HCT116 (cell line): Measurements from ENCODE around the gene GGNBP2.

Experiments
- CEBPB ChIP-seq: IDR thresholded peaks from 2 replicates; pipeline ENCODE4 v1.6.1; 2012; ENCODE audit warnings: low read depth
- EZH2 ChIP-seq: fragments of 200-600 bp; sonication (generic); IDR thresholded peaks from 2 replicates; pipeline ENCODE4 v1.6.1; 2017; ENCODE audit warnings: antibody characterized with exemption, mixed run types
- EZH2phosphoT487 ChIP-seq: fragments of 200-600 bp; IDR thresholded peaks from 2 replicates; pipeline ENCODE4 v1.6.1; 2018; ENCODE audit warnings: antibody characterized with exemption, borderline replicate concordance
- JUND ChIP-seq: IDR thresholded peaks from 2 replicates; pipeline ENCODE4 v1.6.1; 2012
- POLR2A ChIP-seq: IDR thresholded peaks from 2 replicates; pipeline ENCODE4 v1.7.0; 2011; ENCODE audit warnings: borderline replicate concordance; ENCODE audit not compliant: insufficient read depth, insufficient read length; ENCODE audit errors: extremely low read depth
- POLR2AphosphoS5 ChIP-seq: IDR thresholded peaks from 2 replicates; pipeline ENCODE4 v1.6.1; 2011; ENCODE audit warnings: mild to moderate bottlenecking, low read depth, low read length, moderate library complexity
- TF ChIP-seq, protein P1 (sequence below): IDR thresholded peaks from 2 replicates; pipeline ENCODE4 v1.6.1; 2012; ENCODE audit warnings: low read depth
- TF ChIP-seq, protein P2 (sequence below), 3 experiments: fragments of 200-600 bp in 1 of 3; sonication (generic) in 1 of 3; IDR thresholded peaks in 2 of 3; conservative IDR thresholded peaks in 1 of 3; 2 replicates each; pipeline ENCODE4 v1.5.1; 2012 to 2017; ENCODE audit warnings: low read depth in 2 of 3, low read length in 2 of 3, antibody characterized with exemption in 1 of 3, borderline replicate concordance in 1 of 3, control low read depth in 1 of 3, mild to moderate bottlenecking in 1 of 3, mixed read lengths in 1 of 3, mixed run types in 1 of 3, moderate library complexity in 1 of 3; ENCODE audit not compliant: insufficient read depth in 1 of 3

DNA sequence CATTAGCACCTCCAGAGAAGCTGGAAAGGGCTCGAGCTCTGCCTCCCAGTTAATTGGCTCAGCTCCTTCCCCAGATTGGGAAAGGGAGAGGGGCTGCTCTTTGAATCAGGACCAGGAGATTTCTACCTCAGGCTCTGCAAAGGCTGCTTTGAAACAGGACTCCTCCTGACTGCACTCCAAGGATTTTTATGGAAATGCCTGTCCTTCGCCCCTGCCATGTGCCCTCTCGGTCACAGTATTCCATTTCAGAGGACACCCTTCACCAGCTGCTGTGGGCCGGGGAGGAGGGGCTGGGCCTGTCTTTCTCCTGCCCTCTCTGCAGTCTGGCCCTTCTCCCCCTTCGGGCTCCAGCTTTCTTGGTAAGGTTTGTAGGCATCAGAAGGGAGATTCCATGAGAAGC is 70.2 kb downstream of the GGNBP2 start:
- TF ChIP-seq, protein P1, sequence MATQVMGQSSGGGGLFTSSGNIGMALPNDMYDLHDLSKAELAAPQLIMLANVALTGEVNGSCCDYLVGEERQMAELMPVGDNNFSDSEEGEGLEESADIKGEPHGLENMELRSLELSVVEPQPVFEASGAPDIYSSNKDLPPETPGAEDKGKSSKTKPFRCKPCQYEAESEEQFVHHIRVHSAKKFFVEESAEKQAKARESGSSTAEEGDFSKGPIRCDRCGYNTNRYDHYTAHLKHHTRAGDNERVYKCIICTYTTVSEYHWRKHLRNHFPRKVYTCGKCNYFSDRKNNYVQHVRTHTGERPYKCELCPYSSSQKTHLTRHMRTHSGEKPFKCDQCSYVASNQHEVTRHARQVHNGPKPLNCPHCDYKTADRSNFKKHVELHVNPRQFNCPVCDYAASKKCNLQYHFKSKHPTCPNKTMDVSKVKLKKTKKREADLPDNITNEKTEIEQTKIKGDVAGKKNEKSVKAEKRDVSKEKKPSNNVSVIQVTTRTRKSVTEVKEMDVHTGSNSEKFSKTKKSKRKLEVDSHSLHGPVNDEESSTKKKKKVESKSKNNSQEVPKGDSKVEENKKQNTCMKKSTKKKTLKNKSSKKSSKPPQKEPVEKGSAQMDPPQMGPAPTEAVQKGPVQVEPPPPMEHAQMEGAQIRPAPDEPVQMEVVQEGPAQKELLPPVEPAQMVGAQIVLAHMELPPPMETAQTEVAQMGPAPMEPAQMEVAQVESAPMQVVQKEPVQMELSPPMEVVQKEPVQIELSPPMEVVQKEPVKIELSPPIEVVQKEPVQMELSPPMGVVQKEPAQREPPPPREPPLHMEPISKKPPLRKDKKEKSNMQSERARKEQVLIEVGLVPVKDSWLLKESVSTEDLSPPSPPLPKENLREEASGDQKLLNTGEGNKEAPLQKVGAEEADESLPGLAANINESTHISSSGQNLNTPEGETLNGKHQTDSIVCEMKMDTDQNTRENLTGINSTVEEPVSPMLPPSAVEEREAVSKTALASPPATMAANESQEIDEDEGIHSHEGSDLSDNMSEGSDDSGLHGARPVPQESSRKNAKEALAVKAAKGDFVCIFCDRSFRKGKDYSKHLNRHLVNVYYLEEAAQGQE: no peak
- TF ChIP-seq POLR2AphosphoS5 (no peak), CEBPB (no peak), JUND (no peak), POLR2A (no peak), EZH2phosphoT487 (no peak), EZH2 (no peak)
- TF ChIP-seq, protein P2, sequence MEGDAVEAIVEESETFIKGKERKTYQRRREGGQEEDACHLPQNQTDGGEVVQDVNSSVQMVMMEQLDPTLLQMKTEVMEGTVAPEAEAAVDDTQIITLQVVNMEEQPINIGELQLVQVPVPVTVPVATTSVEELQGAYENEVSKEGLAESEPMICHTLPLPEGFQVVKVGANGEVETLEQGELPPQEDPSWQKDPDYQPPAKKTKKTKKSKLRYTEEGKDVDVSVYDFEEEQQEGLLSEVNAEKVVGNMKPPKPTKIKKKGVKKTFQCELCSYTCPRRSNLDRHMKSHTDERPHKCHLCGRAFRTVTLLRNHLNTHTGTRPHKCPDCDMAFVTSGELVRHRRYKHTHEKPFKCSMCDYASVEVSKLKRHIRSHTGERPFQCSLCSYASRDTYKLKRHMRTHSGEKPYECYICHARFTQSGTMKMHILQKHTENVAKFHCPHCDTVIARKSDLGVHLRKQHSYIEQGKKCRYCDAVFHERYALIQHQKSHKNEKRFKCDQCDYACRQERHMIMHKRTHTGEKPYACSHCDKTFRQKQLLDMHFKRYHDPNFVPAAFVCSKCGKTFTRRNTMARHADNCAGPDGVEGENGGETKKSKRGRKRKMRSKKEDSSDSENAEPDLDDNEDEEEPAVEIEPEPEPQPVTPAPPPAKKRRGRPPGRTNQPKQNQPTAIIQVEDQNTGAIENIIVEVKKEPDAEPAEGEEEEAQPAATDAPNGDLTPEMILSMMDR (IDR thresholded peaks at IDR 0.05 in 2 of 3, conservative IDR thresholded peaks at IDR 0.05 in 1 of 3; ENCODE audit: borderline replicate concordance in 1 of 3, insufficient read depth in 1 of 3, low read depth in 2 of 3, low read length in 2 of 3): no peak
